ENCODE results near the gene FBXL13.
"Not testable (repeated sequence)": the region's sequence is repeated elsewhere in the genome, so short reads cannot be mapped to it uniquely, and the experiment has no call there.

Gene FBXL13

GRCh38 chr7:103073989-103074518 is 542 bp downstream of the FBXL13 start:
- H3K4me1 ChIP-seq: peaks cover 11% of the 10 kb centered on the region
- peak overlapping the region; percentile 57 for H3K4me3 ChIP-seq
- DNase-seq (ENCODE audit: low spot score in 2 of 2): no peak
- in situ Hi-C loops (cut with MboI; ENCODE audit: low sequenced_read_pairs): loop anchor here (25.0 kb wide), 1 partner anchor 312 kb away; no protein-coding TSS in a partner anchor
- peaks cover 15% of the 10 kb centered on the region for H3K36me3 ChIP-seq (replicated peaks)
- no peaks in the 10 kb centered on the region for H3K27me3 ChIP-seq (ENCODE audit: low read depth)
- H3K9me3 ChIP-seq: no peaks in the 10 kb centered on the region

GRCh38 chr7:103071000-103071399 is 3.6 kb downstream of the FBXL13 start:
- Histone ChIP-seq H3K27me3 (ENCODE audit: low read depth) (no peaks in the 10 kb centered on the region), H3K36me3 (replicated peaks) (peaks cover 3% of the 10 kb centered on the region; the same call in 1 of the 2 replicates), H3K9me3 (no peaks in the 10 kb centered on the region), H3K4me1 (peaks cover 8% of the 10 kb centered on the region), H3K4me3 (no peak overlapping the region)
- in situ Hi-C loops (cut with MboI; ENCODE audit: low sequenced_read_pairs): loop anchor here (25.0 kb wide), 1 partner anchor 309 kb away; no protein-coding TSS in a partner anchor
- DNase-seq (ENCODE audit: low spot score in 2 of 2): no peak

- Histone ChIP-seq H3K36me3 (replicated peaks) (no peaks in the 10 kb centered on the region), H3K4me1 (peaks cover under 1% of the 10 kb centered on the region; the same call in 1 of the 2 replicates), H3K4me3 (no peak overlapping the region), H3K27me3 (ENCODE audit: low read depth) (no peaks in the 10 kb centered on the region), H3K9me3 (no peaks in the 10 kb centered on the region)
- no peak for DNase-seq (ENCODE audit: low spot score in 2 of 2)
- in situ Hi-C loops (cut with MboI; ENCODE audit: low sequenced_read_pairs): loop anchor here (25.0 kb wide), 1 partner anchor 306 kb away; no protein-coding TSS in a partner anchor
Measured at GRCh38 chr7:103068414-103069403, 5.9 kb downstream of the FBXL13 start.

- H3K27me3 ChIP-seq (ENCODE audit: low read depth): no peaks in the 10 kb centered on the region
- no peak overlapping the region for H3K4me3 ChIP-seq
- no peaks in the 10 kb centered on the region for H3K36me3 ChIP-seq (replicated peaks)
- in situ Hi-C loops (cut with MboI; ENCODE audit: low sequenced_read_pairs): loop anchor here (25.0 kb wide), 1 partner anchor 303 kb away; no protein-coding TSS in a partner anchor
- no peaks in the 10 kb centered on the region for H3K9me3 ChIP-seq
- DNase-seq (ENCODE audit: low spot score in 2 of 2): peak in 1 of 2 experiments; percentile 75
- H3K4me1 ChIP-seq: no peaks in the 10 kb centered on the region
Measured at GRCh38 chr7:103065667-103066066, 8.9 kb downstream of the FBXL13 start.

- Histone ChIP-seq H3K27me3 (ENCODE audit: low read depth) (no peaks in the 10 kb centered on the region), H3K4me1 (no peaks in the 10 kb centered on the region), H3K36me3 (replicated peaks) (no peaks in the 10 kb centered on the region), H3K9me3 (no peaks in the 10 kb centered on the region), H3K4me3 (no peak overlapping the region)
- in situ Hi-C loops (cut with MboI; ENCODE audit: low sequenced_read_pairs): loop anchor here (25.0 kb wide), 1 partner anchor 302 kb away; no protein-coding TSS in a partner anchor
- DNase-seq (ENCODE audit: low spot score in 2 of 2): no peak
Measured at GRCh38 chr7:103063895-103064294, 10.7 kb downstream of the FBXL13 start.

- DNase-seq (ENCODE audit: low spot score in 2 of 2): no peak
- Histone ChIP-seq H3K9me3 (no peaks in the 10 kb centered on the region), H3K36me3 (replicated peaks) (no peaks in the 10 kb centered on the region), H3K4me1 (no peaks in the 10 kb centered on the region), H3K4me3 (no peak overlapping the region), H3K27me3 (ENCODE audit: low read depth) (no peaks in the 10 kb centered on the region)
- in situ Hi-C loops (cut with MboI; ENCODE audit: low sequenced_read_pairs): loop anchor here (25.0 kb wide), 1 partner anchor 297 kb away; no protein-coding TSS in a partner anchor
Measured at GRCh38 chr7:103059471-103059870, 15.1 kb downstream of the FBXL13 start.

GRCh38 chr7:103058122-103058521 is 16.5 kb downstream of the FBXL13 start:
- no peaks in the 10 kb centered on the region for H3K27me3 ChIP-seq (ENCODE audit: low read depth)
- no peak for DNase-seq (ENCODE audit: low spot score in 2 of 2)
- no peak overlapping the region for H3K4me3 ChIP-seq
- no peaks in the 10 kb centered on the region for H3K9me3 ChIP-seq
- in situ Hi-C loops (cut with MboI; ENCODE audit: low sequenced_read_pairs): loop anchor here (25.0 kb wide), 1 partner anchor 296 kb away; no protein-coding TSS in a partner anchor
- H3K4me1 ChIP-seq: no peaks in the 10 kb centered on the region
- no peaks in the 10 kb centered on the region for H3K36me3 ChIP-seq (replicated peaks)

GRCh38 chr7:103056006-103056405 is 18.6 kb downstream of the FBXL13 start:
- H3K4me1 ChIP-seq; H3K27me3 ChIP-seq (ENCODE audit: low read depth); H3K36me3 ChIP-seq (replicated peaks); DNase-seq (ENCODE audit: low spot score in 2 of 2); H3K9me3 ChIP-seq; H3K4me3 ChIP-seq: not testable (repeated sequence)
- in situ Hi-C loops (cut with MboI; ENCODE audit: low sequenced_read_pairs): loop anchor here (25.0 kb wide), 1 partner anchor 294 kb away; no protein-coding TSS in a partner anchor

GRCh38 chr7:103051519-103051918 is 23.1 kb downstream of the FBXL13 start:
- Histone ChIP-seq H3K4me3 (no peak overlapping the region), H3K4me1 (no peaks in the 10 kb centered on the region), H3K9me3 (peaks cover 15% of the 10 kb centered on the region; the same call in 1 of the 2 replicates), H3K27me3 (ENCODE audit: low read depth) (no peaks in the 10 kb centered on the region), H3K36me3 (replicated peaks) (no peaks in the 10 kb centered on the region)
- DNase-seq (ENCODE audit: low spot score in 2 of 2): no peak
- in situ Hi-C loops (cut with MboI; ENCODE audit: low sequenced_read_pairs): loop anchor here (25.0 kb wide), 1 partner anchor 289 kb away; no protein-coding TSS in a partner anchor

GRCh38 chr7:103048833-103049232 is 25.8 kb downstream of the FBXL13 start:
- in situ Hi-C loops (cut with MboI; ENCODE audit: low sequenced_read_pairs): no loop called here
- Histone ChIP-seq H3K36me3 (replicated peaks) (no peaks in the 10 kb centered on the region), H3K4me1 (no peaks in the 10 kb centered on the region), H3K4me3 (no peak overlapping the region), H3K9me3 (peaks cover 15% of the 10 kb centered on the region; the same call in 1 of the 2 replicates), H3K27me3 (ENCODE audit: low read depth) (no peaks in the 10 kb centered on the region)
- no peak for DNase-seq (ENCODE audit: low spot score in 2 of 2)

GRCh38 chr7:103041815-103042214 is 32.8 kb downstream of the FBXL13 start:
- DNase-seq (ENCODE audit: low spot score in 2 of 2); H3K9me3 ChIP-seq; H3K27me3 ChIP-seq (ENCODE audit: low read depth); in situ Hi-C loops (cut with MboI; ENCODE audit: low sequenced_read_pairs); H3K36me3 ChIP-seq (replicated peaks); H3K4me1 ChIP-seq; H3K4me3 ChIP-seq: not testable (repeated sequence)

GRCh38 chr7:103037823-103038739 is 36.5 kb downstream of the FBXL13 start:
- H3K9me3 ChIP-seq; H3K4me1 ChIP-seq; H3K4me3 ChIP-seq; H3K36me3 ChIP-seq (replicated peaks); in situ Hi-C loops (cut with MboI; ENCODE audit: low sequenced_read_pairs); H3K27me3 ChIP-seq (ENCODE audit: low read depth): not testable (repeated sequence)
- DNase-seq (ENCODE audit: low spot score in 2 of 2): peak in 1 of 2 experiments; percentile 58

- H3K36me3 ChIP-seq (replicated peaks): no peaks in the 10 kb centered on the region
- H3K4me3 ChIP-seq: no peak overlapping the region
- in situ Hi-C loops (cut with MboI; ENCODE audit: low sequenced_read_pairs): no loop called here
- H3K9me3 ChIP-seq: no peaks in the 10 kb centered on the region
- H3K27me3 ChIP-seq (ENCODE audit: low read depth): no peaks in the 10 kb centered on the region
- no peak for DNase-seq (ENCODE audit: low spot score in 2 of 2)
- H3K4me1 ChIP-seq: no peaks in the 10 kb centered on the region
Measured at GRCh38 chr7:103037476-103037822, 37.1 kb downstream of the FBXL13 start.
